Endothelial cell of umbilical vein (primary cell): ENCODE results near the gene MOGAT1. TPM values are rescaled to one million over a fixed set of nuclear protein-coding genes. Genes with fewer than 3 reads are reported as not detected.

Experiments
- BruUV-seq: library from RNA; stranded (reverse); fragments of 400-500 nt; replicated peaks from 2 replicates; lab custom pipeline; 2021; lab: Mats Ljungman, UMichigan
- CTCF ChIA-PET: fragments of 300-600, 350-600 bp; sonication (Branson Sonifier 250); formaldehyde crosslinking; loops from one replicate; lab custom pipeline; 2021; ENCODE audit warnings: antibody characterized with exemption, inconsistent platforms; lab: Charles Lee
- POLR2A ChIA-PET: fragments of 300-600, 350-600 bp; sonication (Branson Sonifier 250); formaldehyde crosslinking; loops from one replicate; lab custom pipeline; 2021; ENCODE audit warnings: antibody characterized with exemption, inconsistent platforms; lab: Charles Lee
- DNase-seq: peaks from one replicate; pipeline ENCODE4 v3.0.0-alpha.2; 2011; ENCODE audit warnings: low read depth, low spot score
- FAIRE-seq: peaks from 2 replicates; lab custom pipeline; 2011; peaks lifted over from hg19 to GRCh38; lab: Jason Lieb, UNC
- H2AFZ ChIP-seq: 2 replicates; pipeline ENCODE4 v1.6.0; 2012; ENCODE audit warnings: low read depth, low read length, control low read depth, inconsistent platforms
- H3K27ac ChIP-seq: 2 replicates; pipeline ENCODE4 v1.5.1; 2011; ENCODE audit warnings: low read depth, mild to moderate bottlenecking, control low read depth, low read length, moderate library complexity; ENCODE audit not compliant: insufficient read depth
- H3K27me3 ChIP-seq, 2 experiments: 2 replicates each; pipeline versions ENCODE4 v1.6.0 to v1.6.1; 2011; ENCODE audit warnings: low read length in 2 of 2, mixed read lengths in 1 of 2; ENCODE audit not compliant: control insufficient read depth in 2 of 2, insufficient read depth in 2 of 2
- H3K36me3 ChIP-seq, 2 experiments: 2 replicates in 1 of 2; 3 replicates in 1 of 2; pipeline ENCODE4 v1.5.1; 2011; ENCODE audit warnings: low read length in 2 of 2, mild to moderate bottlenecking in 1 of 2, moderate library complexity in 1 of 2; ENCODE audit not compliant: control insufficient read depth in 2 of 2, insufficient read depth in 2 of 2; ENCODE audit errors: extremely low read depth in 1 of 2
- H3K4me1 ChIP-seq: 3 replicates; pipeline ENCODE4 v1.5.1; 2011; ENCODE audit warnings: mild to moderate bottlenecking, low read length; ENCODE audit not compliant: control insufficient read depth, insufficient read depth; ENCODE audit errors: extremely low read depth
- H3K4me2 ChIP-seq: 2 replicates; pipeline ENCODE4 v1.6.1; 2011; ENCODE audit warnings: low read length, control low read depth, mixed read lengths; ENCODE audit not compliant: insufficient read depth
- H3K4me3 ChIP-seq, 3 experiments: fragments of 200-600 bp in 1 of 3; sonication (generic), shearing (Covaris generic) in 1 of 3; replicated peaks in 1 of 3; 2 replicates each; pipeline ENCODE4 v1.5.1; 2011 to 2016; ENCODE audit warnings: control low read depth in 3 of 3, low read length in 3 of 3, mild to moderate bottlenecking in 2 of 3, inconsistent platforms in 1 of 3, low read depth in 1 of 3, moderate library complexity in 1 of 3; ENCODE audit not compliant: insufficient read depth in 1 of 3
- H3K79me2 ChIP-seq: 2 replicates; pipeline ENCODE4 v1.6.0; 2012; ENCODE audit warnings: low read length, inconsistent platforms; ENCODE audit not compliant: control insufficient read depth, insufficient read depth
- H3K9ac ChIP-seq: replicated peaks from 2 replicates; pipeline ENCODE3; 2011; ENCODE audit warnings: low read length, control low read depth; ENCODE audit not compliant: insufficient read depth; ENCODE audit errors: extremely low read depth
- H3K9me1 ChIP-seq: replicated peaks from 3 replicates; pipeline ENCODE4 v1.6.0; 2011; ENCODE audit warnings: mild to moderate bottlenecking, low read length; ENCODE audit not compliant: control insufficient read depth, insufficient read depth; ENCODE audit errors: extremely low read depth
- H3K9me3 ChIP-seq: replicated peaks from 2 replicates; pipeline ENCODE4 v1.5.1; 2012; ENCODE audit warnings: low read length, inconsistent platforms; ENCODE audit not compliant: control insufficient read depth, insufficient read depth
- H4K20me1 ChIP-seq: replicated peaks from 2 replicates; pipeline ENCODE3; 2011; ENCODE audit warnings: mild to moderate bottlenecking, low read length; ENCODE audit not compliant: control insufficient read depth, insufficient read depth; ENCODE audit errors: extremely low read depth
- EZH2 ChIP-seq: IDR thresholded peaks from 2 replicates; pipeline ENCODE4 v1.6.1; 2012; ENCODE audit warnings: borderline replicate concordance, low read depth, mild to moderate bottlenecking, moderate library complexity, low read length, inconsistent platforms; ENCODE audit not compliant: severe bottlenecking
- FOS ChIP-seq: IDR thresholded peaks from 2 replicates; pipeline ENCODE4 v1.6.1; 2011; ENCODE audit warnings: mild to moderate bottlenecking, low read length, moderate library complexity, borderline replicate concordance; ENCODE audit not compliant: insufficient read depth
- GATA2 ChIP-seq: IDR thresholded peaks from 2 replicates; pipeline ENCODE4 v1.7.0; 2011; ENCODE audit warnings: low read depth, mild to moderate bottlenecking, moderate library complexity, mixed read lengths, low read length; ENCODE audit not compliant: insufficient read length, insufficient read depth
- JUN ChIP-seq: IDR thresholded peaks from 2 replicates; pipeline ENCODE4 v1.6.1; 2011; ENCODE audit warnings: borderline replicate concordance, low read depth; ENCODE audit not compliant: insufficient read length, insufficient read depth
- MAX ChIP-seq: IDR thresholded peaks from 2 replicates; pipeline ENCODE4 v1.6.1; 2011; ENCODE audit not compliant: insufficient read depth, insufficient read length
- POLR2AphosphoS5 ChIP-seq: IDR thresholded peaks from 2 replicates; pipeline ENCODE4 v1.6.1; 2012; ENCODE audit warnings: low read depth, mild to moderate bottlenecking, control low read depth, low read length, moderate library complexity; ENCODE audit not compliant: insufficient read depth
- dilution Hi-C: fragments of 300-500 bp; cut with MboI; formaldehyde crosslinking; loops from one replicate; pipeline ENCODE4 v1.15.0; 2019; ENCODE audit warnings: low sequenced_read_pairs; ENCODE audit not compliant: extremely low pct_ligation_motif_present
- intact Hi-C: fragments of 100-400 bp; cut with micrococcal nuclease; formaldehyde crosslinking; loops from one replicate; pipeline ENCODE4 v1.10.0; 2022
- polyA plus RNA-seq, 4 experiments: library from polyadenylated mRNA; depleted of rRNA in 3 of 4; stranded (reverse) in 3 of 4; unstranded in 1 of 4; fragments of >200 nt; gene quantifications; 2 replicates each; pipeline versions ENCODE4 v1.2.1 to v1.2.3, GENCODE V29; 2011 to 2012; ENCODE audit warnings: missing spikeins in 1 of 4
- total RNA-seq: library from RNA; stranded (reverse); gene quantifications from 2 replicates; pipeline ENCODE4 v1.2.3, GENCODE V29; 2021
- TF ChIP-seq, protein P1 (sequence below), 2 donors: IDR thresholded peaks; 1 replicate in 1 of 2; 2 replicates in 1 of 2; pipeline ENCODE4 v1.5.1; 2011; ENCODE audit warnings: low read length in 2 of 2, mild to moderate bottlenecking in 2 of 2, moderate library complexity in 2 of 2, control low read depth in 1 of 2, inconsistent platforms in 1 of 2, low read depth in 1 of 2; ENCODE audit not compliant: insufficient read depth in 1 of 2; ENCODE audit errors: extremely low read depth in 1 of 2

MOGAT1 gene
- total and polyA plus RNA-seq, 2 donors (not counting 3 experiments of a cell fraction or from before 2014, with no cell fraction given) = not detected

DNA sequence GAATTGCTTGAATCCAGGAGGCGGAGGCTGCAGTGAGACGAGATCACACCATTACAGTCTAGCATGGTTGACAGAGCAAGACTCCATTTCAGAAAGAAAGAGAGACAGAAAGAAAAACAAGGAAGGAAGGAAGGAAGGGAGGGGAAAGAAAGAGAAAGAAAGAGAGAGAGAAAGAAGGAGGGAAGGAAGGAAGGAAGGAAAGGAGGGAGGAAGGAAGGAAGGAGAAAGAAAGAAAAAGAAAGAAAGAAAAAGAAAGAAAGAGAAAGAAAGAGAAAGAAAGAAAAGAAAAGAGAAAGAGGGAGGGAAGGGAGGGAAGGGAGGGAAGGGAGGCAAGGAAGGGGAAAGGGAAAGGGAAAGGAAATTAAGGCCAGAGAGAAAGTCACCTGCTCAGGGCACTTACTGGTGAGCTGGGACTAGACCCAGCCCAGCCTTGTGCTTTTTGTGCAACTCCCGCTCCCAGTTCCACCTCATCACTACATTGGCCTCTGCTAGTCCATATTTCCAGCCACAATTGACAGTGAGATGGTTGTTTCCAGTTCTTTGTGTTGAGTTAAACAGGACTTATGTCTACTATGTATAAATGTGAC, 35.7 kb downstream of the MOGAT1 start:
- intact Hi-C loops = loop anchor here (10.0 kb wide), 1 partner anchor 988 kb away; no protein-coding TSS in a partner anchor
- no peak for TF ChIP-seq GATA2
- TF ChIP-seq, protein P1, sequence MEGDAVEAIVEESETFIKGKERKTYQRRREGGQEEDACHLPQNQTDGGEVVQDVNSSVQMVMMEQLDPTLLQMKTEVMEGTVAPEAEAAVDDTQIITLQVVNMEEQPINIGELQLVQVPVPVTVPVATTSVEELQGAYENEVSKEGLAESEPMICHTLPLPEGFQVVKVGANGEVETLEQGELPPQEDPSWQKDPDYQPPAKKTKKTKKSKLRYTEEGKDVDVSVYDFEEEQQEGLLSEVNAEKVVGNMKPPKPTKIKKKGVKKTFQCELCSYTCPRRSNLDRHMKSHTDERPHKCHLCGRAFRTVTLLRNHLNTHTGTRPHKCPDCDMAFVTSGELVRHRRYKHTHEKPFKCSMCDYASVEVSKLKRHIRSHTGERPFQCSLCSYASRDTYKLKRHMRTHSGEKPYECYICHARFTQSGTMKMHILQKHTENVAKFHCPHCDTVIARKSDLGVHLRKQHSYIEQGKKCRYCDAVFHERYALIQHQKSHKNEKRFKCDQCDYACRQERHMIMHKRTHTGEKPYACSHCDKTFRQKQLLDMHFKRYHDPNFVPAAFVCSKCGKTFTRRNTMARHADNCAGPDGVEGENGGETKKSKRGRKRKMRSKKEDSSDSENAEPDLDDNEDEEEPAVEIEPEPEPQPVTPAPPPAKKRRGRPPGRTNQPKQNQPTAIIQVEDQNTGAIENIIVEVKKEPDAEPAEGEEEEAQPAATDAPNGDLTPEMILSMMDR (IDR thresholded peaks at IDR 0.05; ENCODE audit: extremely low read depth in 1 of 2, insufficient read depth in 1 of 2, low read depth in 1 of 2, low read length in 2 of 2) = no peak
- TF ChIP-seq POLR2AphosphoS5 = no peak
- no peak for TF ChIP-seq MAX
- no peak for TF ChIP-seq JUN
- no peak for TF ChIP-seq EZH2
- no peak for TF ChIP-seq FOS
- CTCF ChIA-PET = interaction anchor here (0.8 to 8.9 kb wide), 28 partner anchors 8 to 389 kb away, joined by 3 to 195 read pairs (median 4); partner anchors contain the start of gene ACSL3

More for the DNA sequence above, 35.7 kb downstream of the MOGAT1 start:
- Histone ChIP-seq H3K27me3 (no peaks in the 10 kb centered on the region), H3K4me1 (peaks cover 38% of the 10 kb centered on the region), H3K79me2 (no peaks in the 10 kb centered on the region), H3K4me2 (no peak overlapping the region), H2AFZ (no peak overlapping the region), H3K9me3 (no peaks in the 10 kb centered on the region), H4K20me1 (no peaks in the 10 kb centered on the region), H3K27ac (no peak overlapping the region), H3K9me1 (no peaks in the 10 kb centered on the region), H3K4me3 (no peak overlapping the region), H3K36me3 (no peaks in the 10 kb centered on the region), H3K9ac (no peak overlapping the region)
- FAIRE-seq = no peak
- POLR2A ChIA-PET = no interaction called here
- no peak for DNase-seq
- no TSS peak for BruUV-seq
- dilution Hi-C loops = no loop called here
